Measurements from ENCODE around the gene EPAS1. TPM values are rescaled to one million over a fixed set of nuclear protein-coding genes. Genes with fewer than 3 reads are reported as not detected.
"Not testable (repeated sequence)": the region's sequence is repeated elsewhere in the genome, so short reads cannot be mapped to it uniquely, and the experiment has no call there.

EPAS1 gene
- polyA plus RNA-seq, 4 donors = 49.1 to 64.0 (median 50.3) TPM

DNA sequence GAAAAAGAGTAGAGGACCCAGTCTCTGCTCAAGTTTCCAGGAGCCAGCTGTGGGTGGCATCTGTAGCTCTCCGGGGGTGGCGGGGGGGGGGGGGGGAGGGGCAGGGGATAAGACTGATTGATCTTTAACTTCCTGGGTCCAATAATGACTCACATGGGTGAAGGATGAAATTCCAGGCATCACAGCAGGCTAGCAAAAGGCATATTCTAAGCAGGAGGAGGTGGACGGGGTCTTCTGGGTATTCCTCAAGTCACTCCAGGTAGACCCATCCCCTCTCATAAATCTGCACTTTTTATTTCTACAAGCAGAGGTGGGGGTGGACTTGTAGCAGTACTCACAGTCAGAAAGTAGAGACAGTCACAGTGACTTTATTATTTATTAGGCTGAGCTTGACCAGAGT is 96.7 kb downstream of the EPAS1 start:
- no peak for DNase-seq (ENCODE audit: low read depth in 4 of 4, low spot score in 3 of 4)

GRCh38 chr2:46394649-46395510 is 97.7 kb downstream of the EPAS1 start:
- no peak for DNase-seq (ENCODE audit: low read depth in 4 of 4, low spot score in 3 of 4)

DNA sequence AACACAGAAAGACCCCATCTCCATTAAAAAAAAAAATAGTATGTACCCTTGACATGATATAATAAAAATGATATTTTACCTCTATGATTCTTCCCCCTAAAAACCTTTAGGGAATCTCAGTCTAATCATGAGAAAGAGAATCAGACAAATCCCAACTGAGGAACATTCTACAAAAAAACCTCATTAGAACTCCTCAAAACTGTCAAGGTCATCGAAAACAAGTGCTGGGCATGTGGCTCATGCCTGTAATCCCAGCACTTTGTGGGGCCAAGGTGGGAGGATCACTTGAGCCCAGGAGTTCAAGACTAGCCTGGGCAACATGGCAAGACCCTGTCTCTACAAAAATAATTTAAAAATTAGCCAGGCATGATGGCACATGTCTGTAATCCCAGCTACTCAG is 98.5 kb downstream of the EPAS1 start:
- not testable (repeated sequence) for DNase-seq (ENCODE audit: low read depth in 4 of 4, low spot score in 3 of 4)

DNA sequence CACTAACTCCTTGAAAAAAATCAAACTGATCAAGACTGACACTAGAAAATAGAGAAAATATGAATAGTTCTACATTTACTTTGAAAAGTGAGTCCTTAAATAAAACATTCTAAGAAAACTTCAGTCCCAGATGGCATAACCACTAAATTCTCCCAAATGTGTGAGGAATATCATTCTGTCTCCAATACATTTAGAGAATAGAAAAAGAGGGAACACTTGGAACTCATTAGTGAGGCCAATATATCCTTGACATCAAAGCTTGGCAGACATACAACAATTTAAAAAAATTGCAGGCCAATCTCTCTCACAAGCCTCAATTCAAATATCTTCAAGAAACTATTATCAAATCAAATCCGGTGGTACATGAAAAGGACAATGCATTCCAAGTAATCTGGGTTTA is 102.8 kb downstream of the EPAS1 start:
- no peak for DNase-seq (ENCODE audit: low read depth in 4 of 4, low spot score in 3 of 4)

DNA sequence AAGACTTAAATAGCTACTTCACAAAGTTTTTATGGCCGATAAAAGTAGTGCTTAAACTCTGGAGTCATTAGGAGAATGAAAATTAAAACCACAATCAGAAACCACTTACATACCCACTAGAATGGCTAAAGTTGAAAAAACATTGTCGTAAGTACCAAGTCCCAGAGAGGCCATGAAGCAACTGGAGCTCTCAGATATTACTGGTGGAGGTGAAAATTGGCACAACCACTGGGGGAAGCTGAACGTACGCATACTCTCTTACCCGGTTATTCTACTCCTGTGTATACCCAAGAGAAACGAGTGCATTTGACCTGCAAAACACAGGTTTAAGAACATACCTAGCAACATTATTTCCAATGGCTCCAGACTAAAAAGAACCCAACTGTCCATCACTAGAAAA is 105.7 kb downstream of the EPAS1 start:
- DNase-seq (ENCODE audit: low read depth in 4 of 4, low spot score in 3 of 4) = no peak

DNA sequence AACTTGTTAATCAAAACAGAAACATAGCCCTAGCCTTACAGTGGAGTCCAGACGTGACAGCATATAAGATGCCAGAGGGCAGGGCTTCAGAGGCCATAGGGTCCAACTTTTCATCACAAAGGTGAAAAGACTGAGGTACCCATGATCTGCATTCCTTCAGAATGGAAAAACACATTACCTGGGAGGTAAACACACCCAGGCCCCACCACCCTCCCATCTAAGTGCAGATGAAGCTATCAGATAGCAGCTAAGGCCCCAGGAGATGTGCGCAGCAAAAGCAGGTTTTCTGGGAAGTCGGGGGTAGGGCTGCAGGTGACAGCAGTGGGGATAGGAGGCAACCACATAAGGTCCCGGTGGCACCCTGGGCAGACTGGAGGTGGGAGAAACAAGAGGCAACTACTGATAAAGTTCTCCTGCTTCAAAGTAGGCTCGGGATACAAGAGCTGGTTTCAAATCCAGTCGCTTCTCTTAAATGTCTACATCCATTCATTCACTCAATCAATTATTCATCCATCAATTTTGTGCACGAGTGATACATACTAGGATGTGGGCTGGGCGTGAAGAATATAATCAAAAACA is 107.1 kb downstream of the EPAS1 start:
- no peak for DNase-seq (ENCODE audit: low read depth in 4 of 4, low spot score in 3 of 4)

- DNase-seq (ENCODE audit: low read depth in 4 of 4, low spot score in 3 of 4) = no peak
Measured at GRCh38 chr2:46407852-46408455, 110.7 kb downstream of the EPAS1 start.

DNA sequence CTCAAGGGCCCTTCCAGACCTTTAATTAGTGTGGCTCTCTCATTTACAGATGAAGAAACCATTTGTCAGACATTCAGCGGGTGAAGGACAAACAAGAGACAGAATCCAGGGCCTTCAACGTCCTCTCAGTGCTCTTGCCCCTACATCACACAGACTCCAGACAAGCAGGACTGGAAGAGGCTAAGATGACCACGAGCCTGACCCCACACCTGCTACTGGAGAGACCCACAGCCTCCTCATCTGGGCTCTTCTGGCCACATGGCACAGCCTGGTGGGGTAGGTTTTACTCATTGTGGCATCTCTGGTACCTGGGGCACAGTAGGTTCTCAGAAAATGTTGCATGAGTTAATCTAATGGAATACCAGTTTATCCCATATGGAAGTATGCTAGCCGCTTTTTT is 112.5 kb downstream of the EPAS1 start:
- DNase-seq (ENCODE audit: low read depth in 4 of 4, low spot score in 3 of 4) = no peak

GRCh38 chr2:46410273-46411244 is 113.4 kb downstream of the EPAS1 start:
- no peak for DNase-seq (ENCODE audit: low read depth in 4 of 4, low spot score in 3 of 4)

GRCh38 chr2:46411245-46411641 is 114.0 kb downstream of the EPAS1 start:
- DNase-seq (ENCODE audit: low read depth in 4 of 4, low spot score in 3 of 4) = no peak

- DNase-seq (ENCODE audit: low read depth in 4 of 4, low spot score in 3 of 4) = no peak
Measured at GRCh38 chr2:46411985-46412384, 114.8 kb downstream of the EPAS1 start.

DNA sequence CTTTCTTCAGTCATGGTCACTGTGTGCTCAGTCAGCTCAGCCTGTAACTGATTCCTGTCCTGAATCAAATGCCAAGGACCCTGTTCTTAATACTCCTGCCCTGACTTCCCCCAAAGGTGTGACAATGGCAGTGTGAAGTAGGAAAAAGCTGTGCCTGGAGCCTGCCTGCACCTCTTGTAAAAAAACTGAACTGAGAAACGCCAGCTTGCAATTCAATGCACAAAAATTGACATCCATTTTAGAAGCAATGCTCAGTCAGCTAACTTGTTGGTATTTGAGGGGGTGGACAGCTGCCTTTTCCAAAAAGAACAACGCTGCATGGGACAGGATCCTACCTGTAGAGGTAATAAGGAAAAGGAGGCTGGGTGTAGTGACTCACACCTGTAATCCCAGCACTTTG is 115.9 kb downstream of the EPAS1 start:
- DNase-seq (ENCODE audit: low read depth in 4 of 4, low spot score in 3 of 4) = no peak

DNA sequence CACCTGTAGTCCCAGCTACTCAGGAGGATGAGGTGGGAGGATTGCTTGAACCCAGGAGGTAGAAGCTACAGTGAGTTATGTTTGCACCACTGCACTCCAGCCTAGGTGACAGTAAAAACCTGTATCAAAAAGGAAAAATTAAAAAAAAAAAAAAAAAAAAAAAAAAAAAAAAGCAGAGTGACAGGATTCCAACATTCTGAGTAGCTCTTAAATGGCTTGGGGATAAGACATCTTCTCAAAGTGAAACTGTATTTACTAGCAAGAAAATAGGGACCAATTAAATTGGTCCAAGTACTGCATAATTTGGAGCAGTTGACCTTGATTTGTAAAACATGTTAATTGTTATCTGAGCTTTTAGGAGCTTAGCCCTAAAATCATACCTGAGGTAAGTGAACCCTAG is 116.4 kb downstream of the EPAS1 start:
- DNase-seq (ENCODE audit: low read depth in 4 of 4, low spot score in 3 of 4) = no peak

- DNase-seq (ENCODE audit: low read depth in 4 of 4, low spot score in 3 of 4) = no peak
Measured at GRCh38 chr2:46414701-46415100, 117.5 kb downstream of the EPAS1 start.

- no peak for DNase-seq (ENCODE audit: low read depth in 4 of 4, low spot score in 3 of 4)
Measured at GRCh38 chr2:46416280-46416679, 119.1 kb downstream of the EPAS1 start.

- DNase-seq (ENCODE audit: low read depth in 4 of 4, low spot score in 3 of 4) = no peak
Measured at GRCh38 chr2:46416739-46417403, 119.7 kb downstream of the EPAS1 start.

DNA sequence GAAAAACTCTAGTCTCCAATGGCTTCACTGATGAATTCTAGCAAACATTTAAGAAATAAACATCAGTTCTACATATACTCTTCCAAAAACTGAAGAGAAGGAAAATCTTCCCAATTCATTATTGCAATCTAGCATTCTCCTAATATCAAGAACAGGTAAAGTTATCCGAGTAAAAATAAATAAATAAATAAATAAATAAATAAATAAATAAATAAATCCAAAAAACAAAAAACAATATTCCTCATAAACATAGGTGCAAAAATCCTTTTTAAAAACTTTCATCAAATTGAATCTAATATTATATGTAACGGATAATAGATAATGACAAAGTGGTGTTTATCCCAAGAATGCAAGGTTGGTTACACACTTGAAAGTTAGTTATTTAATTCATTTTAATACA is 123.7 kb downstream of the EPAS1 start:
- DNase-seq (ENCODE audit: low read depth in 4 of 4, low spot score in 3 of 4) = no peak

- DNase-seq (ENCODE audit: low read depth in 4 of 4, low spot score in 3 of 4) = no peak
Measured at GRCh38 chr2:46421361-46421760, 124.2 kb downstream of the EPAS1 start.

DNA sequence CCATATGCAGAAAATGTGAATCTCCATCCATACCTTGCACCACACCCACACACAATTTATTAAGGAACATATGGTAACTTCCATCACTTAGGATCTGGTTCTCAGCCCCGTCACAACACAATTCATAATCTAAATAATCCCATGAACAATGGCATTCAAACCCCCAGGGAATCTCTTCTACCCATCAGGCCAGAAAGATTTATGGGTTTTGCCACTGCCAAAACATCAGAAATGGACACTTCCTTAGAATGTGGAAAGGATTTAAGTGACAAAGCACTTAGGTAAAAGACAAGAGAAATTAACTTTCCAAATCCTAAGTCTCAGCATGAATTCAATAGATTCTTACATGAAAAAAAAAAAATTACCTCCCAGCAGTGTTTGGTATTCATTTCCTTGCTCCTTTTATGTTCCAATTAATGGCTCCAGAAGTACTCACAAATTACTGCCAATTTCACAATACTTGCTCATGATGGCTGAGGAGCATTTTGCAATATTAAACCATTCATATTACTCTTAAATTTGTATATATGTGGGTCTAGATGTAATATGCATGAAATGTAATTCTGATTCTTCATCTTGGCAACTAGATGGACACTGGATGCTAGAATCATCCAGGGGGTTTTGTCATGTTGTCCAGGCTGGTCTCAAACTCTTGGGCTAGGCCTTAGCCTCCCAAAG is 125.6 kb downstream of the EPAS1 start:
- DNase-seq (ENCODE audit: low read depth in 4 of 4, low spot score in 3 of 4) = no peak

GRCh38 chr2:46424937-46425336 is 127.7 kb downstream of the EPAS1 start:
- no peak for DNase-seq (ENCODE audit: low read depth in 4 of 4, low spot score in 3 of 4)

Measured in right renal pelvis (tissue), 4 donors.